ENCODE measurements around the gene DAAM1. TPM values are rescaled to one million over a fixed set of nuclear protein-coding genes. Genes with fewer than 3 reads are reported as not detected.

Gene DAAM1
- polyA plus RNA-seq, 1 experiment: 4.7 TPM

DNA sequence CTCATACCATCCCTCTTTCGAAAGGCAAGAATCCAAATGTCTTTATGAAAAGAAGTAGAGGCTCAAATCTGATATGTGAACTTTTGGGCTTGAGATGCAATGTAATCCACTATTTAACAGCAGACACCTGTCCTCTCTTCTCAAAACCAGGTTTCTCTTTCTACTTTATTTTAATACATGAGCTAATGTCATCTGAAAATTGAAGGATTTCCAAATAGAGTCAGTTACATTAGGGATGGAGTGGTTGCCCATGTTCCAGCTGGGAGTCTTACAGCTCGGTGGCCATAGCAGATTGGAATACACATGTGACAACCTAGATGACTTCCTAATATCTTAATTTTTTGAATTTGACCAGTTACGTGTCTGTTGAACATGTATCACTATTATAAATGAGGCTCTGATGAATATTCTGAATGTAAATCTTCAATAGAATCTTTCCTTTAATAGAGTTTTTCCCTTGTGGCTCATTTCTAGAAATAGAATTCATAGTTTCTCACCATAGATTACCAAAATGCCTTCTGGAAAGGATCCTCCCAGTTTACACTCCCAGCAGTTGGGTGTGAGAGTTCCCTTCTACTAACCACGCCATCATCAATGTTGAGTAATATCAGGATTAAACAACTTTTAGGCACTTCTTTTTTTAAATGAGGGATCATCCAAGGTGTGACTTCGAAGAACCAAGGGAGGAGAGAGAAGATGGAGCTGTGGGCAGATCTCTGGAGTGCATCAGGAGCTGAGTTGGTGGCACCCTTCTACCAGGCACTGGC, 227.6 kb downstream of the DAAM1 start:
- no peak for DNase-seq (ENCODE audit: low read depth)
- no peaks in the 10 kb centered on the region for H3K36me3 ChIP-seq (ENCODE audit: control insufficient read depth, insufficient read depth, low read length)
- ChIA-PET POLR2A (no interaction called here), CTCF (interaction anchor here (1.0 kb wide), 1 partner anchor 9 kb away, joined by 4 read pairs; no protein-coding TSS in a partner anchor)
- H3K27me3 ChIP-seq (ENCODE audit: control insufficient read depth, insufficient read depth, low read length): no peaks in the 10 kb centered on the region
- TF ChIP-seq, protein P1, sequence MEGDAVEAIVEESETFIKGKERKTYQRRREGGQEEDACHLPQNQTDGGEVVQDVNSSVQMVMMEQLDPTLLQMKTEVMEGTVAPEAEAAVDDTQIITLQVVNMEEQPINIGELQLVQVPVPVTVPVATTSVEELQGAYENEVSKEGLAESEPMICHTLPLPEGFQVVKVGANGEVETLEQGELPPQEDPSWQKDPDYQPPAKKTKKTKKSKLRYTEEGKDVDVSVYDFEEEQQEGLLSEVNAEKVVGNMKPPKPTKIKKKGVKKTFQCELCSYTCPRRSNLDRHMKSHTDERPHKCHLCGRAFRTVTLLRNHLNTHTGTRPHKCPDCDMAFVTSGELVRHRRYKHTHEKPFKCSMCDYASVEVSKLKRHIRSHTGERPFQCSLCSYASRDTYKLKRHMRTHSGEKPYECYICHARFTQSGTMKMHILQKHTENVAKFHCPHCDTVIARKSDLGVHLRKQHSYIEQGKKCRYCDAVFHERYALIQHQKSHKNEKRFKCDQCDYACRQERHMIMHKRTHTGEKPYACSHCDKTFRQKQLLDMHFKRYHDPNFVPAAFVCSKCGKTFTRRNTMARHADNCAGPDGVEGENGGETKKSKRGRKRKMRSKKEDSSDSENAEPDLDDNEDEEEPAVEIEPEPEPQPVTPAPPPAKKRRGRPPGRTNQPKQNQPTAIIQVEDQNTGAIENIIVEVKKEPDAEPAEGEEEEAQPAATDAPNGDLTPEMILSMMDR (IDR thresholded peaks at IDR 0.05; ENCODE audit: insufficient read depth, low read depth, low read length): no peak
- no peak overlapping the region for H3K4me3 ChIP-seq (ENCODE audit: low read depth, low read length)

DNA sequence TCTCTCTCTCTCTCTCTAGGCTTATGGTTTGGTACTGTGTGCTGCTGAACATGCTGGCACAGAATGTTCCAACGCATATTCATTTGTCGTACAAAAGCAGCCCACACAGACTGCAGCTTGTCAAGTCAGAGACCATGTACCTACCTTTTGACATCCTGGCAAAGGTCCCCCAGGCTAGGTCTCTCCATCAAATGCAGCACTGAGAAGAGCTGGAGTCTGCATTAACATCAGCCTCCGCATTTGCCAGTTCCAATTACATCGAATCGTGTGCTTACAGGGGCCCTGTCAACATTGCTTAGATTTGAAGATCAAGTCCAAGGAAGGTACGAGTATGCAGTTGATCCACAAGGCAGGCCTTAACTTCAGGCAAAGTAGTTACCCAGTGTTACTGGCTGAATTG, 228.8 kb downstream of the DAAM1 start:
- ChIA-PET POLR2A (no interaction called here), CTCF (no interaction called here)
- no peak overlapping the region for H3K4me3 ChIP-seq (ENCODE audit: low read depth, low read length)
- H3K36me3 ChIP-seq (ENCODE audit: control insufficient read depth, insufficient read depth, low read length): no peaks in the 10 kb centered on the region
- TF ChIP-seq, protein P1 (IDR thresholded peaks at IDR 0.05; ENCODE audit: insufficient read depth, low read depth, low read length): no peak
- H3K27me3 ChIP-seq (ENCODE audit: control insufficient read depth, insufficient read depth, low read length): no peaks in the 10 kb centered on the region
- DNase-seq (ENCODE audit: low read depth): no peak

DNA sequence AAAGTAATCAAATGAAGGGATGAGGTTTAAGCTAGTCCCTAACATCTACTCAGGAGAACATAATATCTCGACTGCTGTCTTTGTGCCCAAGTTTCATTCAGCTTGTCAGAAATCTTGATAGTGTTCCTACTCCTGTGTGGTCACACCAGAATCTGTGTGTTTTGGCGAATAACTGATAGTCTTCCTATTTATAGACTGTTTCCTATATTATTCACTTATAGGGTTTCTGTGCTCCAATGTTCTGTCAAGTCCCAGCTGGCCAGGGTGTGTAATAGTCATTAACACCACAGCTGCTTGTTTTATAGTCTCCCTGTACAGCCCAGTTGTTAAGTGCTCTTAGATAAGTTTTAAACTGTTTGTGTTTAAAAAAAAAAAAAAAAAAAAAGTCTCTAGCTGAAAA, 230.8 kb downstream of the DAAM1 start:
- TF ChIP-seq, protein P1 (IDR thresholded peaks at IDR 0.05; ENCODE audit: insufficient read depth, low read depth, low read length): no peak
- no peak overlapping the region for H3K4me3 ChIP-seq (ENCODE audit: low read depth, low read length)
- DNase-seq (ENCODE audit: low read depth): no peak
- H3K27me3 ChIP-seq (ENCODE audit: control insufficient read depth, insufficient read depth, low read length): no peaks in the 10 kb centered on the region
- POLR2A ChIA-PET: no interaction called here
- H3K36me3 ChIP-seq (ENCODE audit: control insufficient read depth, insufficient read depth, low read length): no peaks in the 10 kb centered on the region
- CTCF ChIA-PET: interaction anchor here (0.7 to 1.0 kb wide), 3 partner anchors 9 to 71 kb away, joined by 3 to 5 read pairs (median 4); no protein-coding TSS in a partner anchor

All from BJ (cell line).